GM12801 (cell line): ENCODE data around the gene PCSK5.

ENCODE experiments used
- TF ChIP-seq, protein P1 (sequence below): IDR thresholded peaks from one replicate; pipeline ENCODE4 v1.5.1; 2011; ENCODE audit warnings: control low read depth; ENCODE audit not compliant: insufficient read length; ENCODE audit errors: extremely low read depth

PCSK5 gene

DNA sequence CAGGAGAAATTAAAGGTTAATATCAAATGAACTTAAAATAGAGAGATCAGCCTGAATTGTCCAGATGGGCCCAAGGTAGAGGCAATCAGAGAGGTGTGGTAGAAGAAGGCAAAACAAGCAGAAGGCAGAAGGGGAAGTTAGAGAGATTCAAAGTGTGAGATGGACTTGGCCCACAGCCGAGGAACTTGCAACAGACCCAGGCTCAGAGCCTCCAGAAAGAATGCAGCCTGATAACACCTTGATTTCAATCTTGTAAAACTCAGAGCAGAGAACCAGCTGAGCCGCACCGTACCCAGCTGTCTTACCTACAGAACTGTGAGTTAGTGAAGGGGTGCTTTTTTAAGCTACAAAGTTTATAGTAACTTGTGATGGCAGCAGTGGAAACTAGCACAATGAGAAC is 312.9 kb downstream of the PCSK5 start:
- TF ChIP-seq, protein P1, sequence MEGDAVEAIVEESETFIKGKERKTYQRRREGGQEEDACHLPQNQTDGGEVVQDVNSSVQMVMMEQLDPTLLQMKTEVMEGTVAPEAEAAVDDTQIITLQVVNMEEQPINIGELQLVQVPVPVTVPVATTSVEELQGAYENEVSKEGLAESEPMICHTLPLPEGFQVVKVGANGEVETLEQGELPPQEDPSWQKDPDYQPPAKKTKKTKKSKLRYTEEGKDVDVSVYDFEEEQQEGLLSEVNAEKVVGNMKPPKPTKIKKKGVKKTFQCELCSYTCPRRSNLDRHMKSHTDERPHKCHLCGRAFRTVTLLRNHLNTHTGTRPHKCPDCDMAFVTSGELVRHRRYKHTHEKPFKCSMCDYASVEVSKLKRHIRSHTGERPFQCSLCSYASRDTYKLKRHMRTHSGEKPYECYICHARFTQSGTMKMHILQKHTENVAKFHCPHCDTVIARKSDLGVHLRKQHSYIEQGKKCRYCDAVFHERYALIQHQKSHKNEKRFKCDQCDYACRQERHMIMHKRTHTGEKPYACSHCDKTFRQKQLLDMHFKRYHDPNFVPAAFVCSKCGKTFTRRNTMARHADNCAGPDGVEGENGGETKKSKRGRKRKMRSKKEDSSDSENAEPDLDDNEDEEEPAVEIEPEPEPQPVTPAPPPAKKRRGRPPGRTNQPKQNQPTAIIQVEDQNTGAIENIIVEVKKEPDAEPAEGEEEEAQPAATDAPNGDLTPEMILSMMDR: no peak

DNA sequence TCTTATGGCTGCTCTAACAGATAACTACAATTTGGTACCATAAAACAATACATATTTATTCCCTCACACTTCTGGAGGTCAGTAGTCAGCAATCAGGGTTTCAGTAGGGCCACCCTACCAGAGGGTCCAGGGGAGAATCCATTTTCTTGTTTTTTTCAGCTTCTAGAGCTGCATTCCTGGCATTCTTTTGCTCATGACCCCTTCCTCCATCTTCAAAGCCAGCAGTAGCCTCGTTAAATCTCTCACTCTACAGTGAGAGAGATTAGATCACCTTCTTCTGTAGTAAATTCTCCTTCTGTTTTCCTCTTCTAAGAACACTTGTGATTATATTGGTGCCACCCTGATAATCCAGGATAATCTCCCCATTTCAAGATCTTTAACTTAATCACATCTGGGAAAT is 316.3 kb downstream of the PCSK5 start:
- TF ChIP-seq, protein P1: no peak

DNA sequence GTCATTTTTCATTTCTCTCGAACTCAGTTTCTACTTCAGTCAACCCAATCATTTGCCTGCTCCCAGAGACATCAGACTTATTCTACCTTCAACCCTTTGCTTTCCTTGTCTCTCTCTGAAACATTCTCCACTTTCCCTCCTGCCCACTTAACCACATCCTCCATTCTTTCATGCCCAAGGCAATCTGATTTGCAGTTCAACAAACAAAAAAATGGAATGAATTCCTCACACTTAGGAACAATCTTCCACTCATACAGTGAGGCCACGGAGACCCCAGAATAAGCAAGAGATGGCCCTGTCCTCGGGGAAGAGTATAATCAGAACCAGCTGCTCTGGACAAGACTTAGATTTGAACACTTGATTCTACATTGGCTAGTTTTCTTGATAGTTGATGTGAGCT is 323.3 kb downstream of the PCSK5 start:
- TF ChIP-seq, protein P1: no peak

DNA sequence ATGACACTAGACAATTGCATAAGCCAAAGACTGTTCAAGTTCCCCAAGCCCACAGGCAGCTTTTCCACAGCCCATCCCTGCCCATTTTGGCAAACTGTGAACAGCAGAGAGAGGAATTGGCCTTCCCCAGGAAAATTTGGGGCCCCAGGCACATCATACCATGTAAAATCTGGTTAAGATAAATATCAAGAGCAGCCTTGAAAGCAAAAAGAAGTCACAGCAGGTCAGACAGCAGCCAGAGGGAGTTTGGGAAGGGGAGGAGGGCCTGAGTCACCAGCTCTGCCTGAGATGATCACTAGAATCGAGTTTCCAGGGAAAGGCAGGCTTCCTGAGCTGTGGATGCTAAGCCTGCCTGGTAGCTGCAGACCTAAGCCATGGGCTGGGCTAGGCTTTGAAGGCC is 324.6 kb downstream of the PCSK5 start:
- TF ChIP-seq, protein P1: no peak

DNA sequence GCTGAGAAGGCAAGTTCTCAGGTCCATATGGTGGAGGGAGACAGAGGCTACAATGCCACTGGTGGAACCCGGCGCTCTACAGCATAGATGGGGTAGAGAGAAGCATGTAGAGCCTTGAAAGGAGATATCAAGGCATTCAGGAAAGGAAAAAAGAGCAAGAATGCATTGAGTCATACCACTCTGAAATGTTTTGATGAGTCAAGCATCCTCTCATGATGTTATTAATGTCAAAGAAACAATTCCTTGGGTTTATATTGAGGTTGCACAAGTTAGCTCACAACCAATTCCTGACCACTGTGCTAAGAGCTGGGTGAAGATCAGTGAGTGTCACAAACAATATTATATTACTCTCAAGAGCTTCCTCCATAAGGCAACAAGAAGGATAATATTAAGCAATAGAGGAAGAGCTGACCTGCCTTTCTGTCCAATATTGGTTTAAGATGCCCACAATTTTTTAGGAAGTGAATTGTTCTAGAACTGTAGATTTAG is 325.7 kb downstream of the PCSK5 start:
- TF ChIP-seq, protein P1: no peak

DNA sequence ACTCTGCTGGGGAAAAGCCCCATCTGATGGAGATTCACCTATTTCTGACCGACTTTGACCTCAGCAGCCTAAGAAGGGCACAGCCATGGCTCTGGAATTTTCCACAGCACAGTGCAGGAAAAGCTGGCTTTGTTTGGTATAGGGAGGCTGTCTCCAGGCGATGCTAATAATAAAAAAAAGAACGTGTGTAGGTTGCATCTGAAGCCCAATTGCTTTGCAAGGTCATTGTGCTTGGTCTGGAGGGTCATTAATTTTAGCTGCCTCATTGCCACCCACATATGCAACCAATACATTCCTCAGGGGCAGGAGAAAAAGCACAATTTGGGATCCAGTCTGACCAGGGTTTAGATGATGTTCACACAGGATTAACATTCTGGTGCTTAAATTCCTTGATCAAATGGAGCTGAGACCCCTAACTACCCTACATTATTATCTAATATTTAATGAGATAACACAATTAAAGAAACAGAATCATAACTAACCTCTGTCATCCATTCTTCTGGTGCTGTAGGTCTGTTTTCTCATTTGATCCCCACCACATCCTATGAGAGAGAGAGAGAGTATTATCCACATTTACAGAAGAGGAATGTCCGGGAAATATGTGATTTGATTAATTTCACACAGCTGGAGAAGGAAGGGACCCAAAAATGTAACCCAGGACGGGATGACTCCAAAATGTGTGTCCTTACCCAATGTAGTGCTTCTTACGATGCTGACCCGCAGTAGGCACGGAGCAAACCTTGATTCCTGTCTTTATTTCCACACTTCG is 327.8 kb downstream of the PCSK5 start:
- TF ChIP-seq, protein P1: no peak

- TF ChIP-seq, protein P1: no peak
Observed at GRCh38 chr9:76218886-76219445, 328.5 kb downstream of the PCSK5 start.
